GM18909 (cell line): ENCODE data around the gene KRT34.
"Not testable (repeated sequence)": the region's sequence is repeated elsewhere in the genome, so short reads cannot be mapped to it uniquely, and the experiment has no call there.

Experiments used
- ATAC-seq: cut with Tn5 transposase; IDR thresholded peaks from one replicate; pipeline ENCODE4 v1.9.1; 2021; ENCODE audit warnings: mild to moderate bottlenecking; ENCODE audit not compliant: unreplicated experiment, poor library complexity

The KRT34 gene

GRCh38 chr17:41406205-41406604, 24.1 kb upstream of the KRT34 start:
- no peak for ATAC-seq

- no peak for ATAC-seq
Measured at GRCh38 chr17:41404024-41404671, 22.0 kb upstream of the KRT34 start.

GRCh38 chr17:41403404-41404023, 21.4 kb upstream of the KRT34 start:
- no peak for ATAC-seq

- ATAC-seq, result no peak
Measured at GRCh38 chr17:41402161-41402560, 20.1 kb upstream of the KRT34 start.

- no peak for ATAC-seq
Measured at GRCh38 chr17:41396996-41397660, 15.0 kb upstream of the KRT34 start, which contains the start of gene KRT31. KRT31 (minus strand) TSS chr17:41397608; CDS start chr17:41397539, 69 bp downstream.

- ATAC-seq, result no peak
Measured at GRCh38 chr17:41396340-41396739, 14.2 kb upstream of the KRT34 start.

GRCh38 chr17:41395611-41396010, 13.5 kb upstream of the KRT34 start:
- ATAC-seq, result no peak

- ATAC-seq, result not testable (repeated sequence)
Measured at GRCh38 chr17:41395044-41395443, 12.9 kb upstream of the KRT34 start.

GRCh38 chr17:41394254-41394996, 12.3 kb upstream of the KRT34 start:
- ATAC-seq, result no peak

GRCh38 chr17:41393826-41394225, 11.7 kb upstream of the KRT34 start:
- ATAC-seq, result no peak

- ATAC-seq, result no peak
Measured at GRCh38 chr17:41393294-41393693, 11.2 kb upstream of the KRT34 start.

GRCh38 chr17:41392278-41392677, 10.2 kb upstream of the KRT34 start:
- ATAC-seq, result no peak

- ATAC-seq, result no peak
Measured at GRCh38 chr17:41391535-41391934, 9.4 kb upstream of the KRT34 start.

GRCh38 chr17:41390411-41390938, 8.4 kb upstream of the KRT34 start:
- no peak for ATAC-seq

GRCh38 chr17:41387670-41388069, 5.6 kb upstream of the KRT34 start:
- ATAC-seq, result no peak

- no peak for ATAC-seq
Measured at GRCh38 chr17:41386227-41386626, 4.1 kb upstream of the KRT34 start.

- ATAC-seq, result no peak
Measured at GRCh38 chr17:41383690-41384089, 1.6 kb upstream of the KRT34 start.

GRCh38 chr17:41382394-41382793, 288 bp upstream of the KRT34 start:
- ATAC-seq, result no peak

GRCh38 chr17:41380091-41380490, 2.0 kb downstream of the KRT34 start:
- ATAC-seq, result not testable (repeated sequence)

GRCh38 chr17:41377546-41377945, 4.6 kb downstream of the KRT34 start:
- no peak for ATAC-seq

GRCh38 chr17:41369713-41370112, 12.4 kb downstream of the KRT34 start, which contains the start of gene KRT33B:
KRT33B (minus strand) TSS chr17:41369813; CDS start chr17:41369750, 63 bp downstream.
- ATAC-seq, result no peak
